ENCODE data around the gene PLCXD1.
"Not testable (repeated sequence)": the region's sequence is repeated elsewhere in the genome, so short reads cannot be mapped to it uniquely, and the experiment has no call there.

The PLCXD1 gene

DNA sequence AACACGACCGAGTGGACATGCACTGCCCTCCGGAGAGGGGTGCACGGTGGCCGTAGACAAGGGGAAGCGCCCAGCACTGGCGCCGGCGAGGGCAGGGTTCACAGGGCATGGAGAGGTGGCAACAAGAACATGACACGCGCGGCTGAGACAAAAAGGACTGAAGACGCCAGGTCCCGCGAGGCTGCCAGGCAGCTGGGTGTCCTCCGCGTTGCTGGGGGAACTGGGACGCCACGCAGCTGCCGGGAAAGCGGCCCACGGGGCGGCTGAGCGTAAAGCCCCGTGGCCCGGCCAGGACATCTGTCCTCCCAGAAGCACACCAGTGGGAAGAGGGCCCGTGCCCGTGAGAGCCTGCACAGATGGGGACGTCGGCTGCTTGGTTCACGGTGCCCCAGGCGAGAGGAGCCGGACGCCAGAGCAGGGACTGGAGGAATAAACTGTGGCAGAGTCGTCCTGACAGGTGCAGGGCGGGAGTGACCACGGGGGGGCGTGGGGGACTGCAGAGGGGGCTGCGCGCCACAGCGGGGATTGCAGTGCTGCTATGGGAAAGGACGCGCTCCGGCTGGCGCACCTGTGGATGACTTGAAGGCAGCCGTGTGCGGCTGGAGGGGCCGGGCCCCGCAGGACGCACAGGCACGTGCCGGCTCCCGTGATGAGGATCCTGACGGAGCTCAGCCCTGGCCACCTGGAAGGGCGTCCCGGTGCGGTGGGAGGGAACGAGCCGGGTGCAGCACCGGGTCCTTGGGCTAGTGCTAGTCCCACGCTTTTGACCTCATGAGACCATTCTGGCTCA lies 69.5 kb downstream of the PLCXD1 start:
- no peak for TF ChIP-seq CTCF (IDR thresholded peaks at IDR 0.05; ENCODE audit: extremely low read depth, insufficient read depth, missing control alignments)
- DNase-seq (ENCODE audit: low spot score), result no peak
- in situ Hi-C loops (cut with MboI; ENCODE audit: low pct_unique_long_range_greater_than_20kb, low sequenced_read_pairs, unreplicated experiment), result no loop called here

GRCh38 chrX:351324-351641 lies 70.1 kb downstream of the PLCXD1 start:
- in situ Hi-C loops (cut with MboI; ENCODE audit: low pct_unique_long_range_greater_than_20kb, low sequenced_read_pairs, unreplicated experiment); DNase-seq (ENCODE audit: low spot score): not testable (repeated sequence)

DNA sequence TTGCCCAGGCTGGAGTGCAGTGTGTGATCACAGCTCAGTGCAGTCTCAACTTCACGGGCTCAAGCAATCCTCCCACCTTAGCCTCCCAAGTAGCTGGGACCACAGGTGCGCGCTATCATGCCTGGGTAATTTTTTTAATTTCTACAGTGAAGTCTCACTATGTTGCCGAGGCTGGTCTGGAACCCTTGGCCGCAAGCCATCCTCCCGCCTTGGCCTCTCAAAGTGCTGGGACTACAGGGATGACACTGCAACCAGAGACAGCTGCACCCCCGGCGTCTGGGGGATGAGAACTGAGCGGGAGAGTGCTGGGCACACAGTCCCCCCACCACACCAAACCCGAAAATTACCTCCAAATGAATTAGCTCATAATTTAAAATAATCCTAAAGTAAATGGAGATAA lies 70.6 kb downstream of the PLCXD1 start:
- no peak for TF ChIP-seq CTCF (IDR thresholded peaks at IDR 0.05; ENCODE audit: extremely low read depth, insufficient read depth, missing control alignments)
- in situ Hi-C loops (cut with MboI; ENCODE audit: low pct_unique_long_range_greater_than_20kb, low sequenced_read_pairs, unreplicated experiment), result no loop called here

GRCh38 chrX:352181-352580 lies 71.0 kb downstream of the PLCXD1 start:
- no peak for TF ChIP-seq CTCF (IDR thresholded peaks at IDR 0.05; ENCODE audit: extremely low read depth, insufficient read depth, missing control alignments)
- in situ Hi-C loops (cut with MboI; ENCODE audit: low pct_unique_long_range_greater_than_20kb, low sequenced_read_pairs, unreplicated experiment), result no loop called here
- no peak for DNase-seq (ENCODE audit: low spot score)

More for the DNA sequence above, 70.6 kb downstream of the PLCXD1 start:
- no peak for DNase-seq (ENCODE audit: low spot score)

GRCh38 chrX:352582-353314 lies 71.6 kb downstream of the PLCXD1 start:
- no peak for DNase-seq (ENCODE audit: low spot score)
- in situ Hi-C loops (cut with MboI; ENCODE audit: low pct_unique_long_range_greater_than_20kb, low sequenced_read_pairs, unreplicated experiment), result no loop called here
- no peak for TF ChIP-seq CTCF (IDR thresholded peaks at IDR 0.05; ENCODE audit: extremely low read depth, insufficient read depth, missing control alignments)
